Stimulated activated CD4-positive, alpha-beta T cell treated with anti-CD3 and anti-CD28 coated beads, Interleukin-2, amount 100 ng/mL, for 24 hours (primary cell): Measurements from ENCODE around the gene TMEM38A.
A peak's percentile ranks its signal among the peaks of the same experiment; 100 is the strongest.

Experiments used
- DNase-seq, 2 donors: peaks; one replicate each; pipeline ENCODE4 v3.0.0-alpha.2; 2020

The TMEM38A gene, protein sequence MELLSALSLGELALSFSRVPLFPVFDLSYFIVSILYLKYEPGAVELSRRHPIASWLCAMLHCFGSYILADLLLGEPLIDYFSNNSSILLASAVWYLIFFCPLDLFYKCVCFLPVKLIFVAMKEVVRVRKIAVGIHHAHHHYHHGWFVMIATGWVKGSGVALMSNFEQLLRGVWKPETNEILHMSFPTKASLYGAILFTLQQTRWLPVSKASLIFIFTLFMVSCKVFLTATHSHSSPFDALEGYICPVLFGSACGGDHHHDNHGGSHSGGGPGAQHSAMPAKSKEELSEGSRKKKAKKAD

DNA sequence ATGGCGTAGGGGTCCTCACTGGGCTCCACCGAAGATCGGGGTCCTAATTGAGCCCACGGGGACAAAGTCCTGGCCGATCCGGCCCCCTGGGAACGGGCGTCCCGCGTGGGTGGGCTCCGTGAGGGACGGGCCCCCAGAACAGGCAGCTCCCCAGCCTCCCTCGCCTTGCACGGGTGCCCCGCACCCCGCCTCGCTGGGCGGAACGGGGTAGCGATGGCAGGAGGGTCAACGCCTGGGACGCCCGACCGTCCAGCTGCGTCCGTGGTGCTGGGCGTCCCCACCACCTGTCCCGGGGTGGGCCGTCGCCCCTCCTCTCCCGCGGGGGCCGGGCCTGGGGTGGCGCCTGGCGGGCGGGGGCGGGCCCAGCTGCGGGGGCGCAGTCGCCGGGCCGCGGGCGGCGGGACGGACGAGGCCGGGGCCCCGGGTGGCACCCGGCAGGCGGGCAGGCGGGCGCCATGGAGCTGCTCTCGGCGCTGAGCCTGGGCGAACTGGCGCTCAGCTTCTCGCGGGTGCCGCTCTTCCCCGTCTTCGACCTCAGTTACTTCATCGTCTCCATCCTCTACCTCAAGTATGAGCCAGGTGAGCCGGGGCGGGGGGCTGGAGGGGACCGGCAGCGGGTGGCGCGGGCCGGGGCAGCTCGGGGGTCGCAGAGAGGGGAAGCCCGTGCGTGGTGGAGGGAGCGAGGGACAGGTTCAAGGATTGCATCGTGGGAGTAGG lies at the start of gene TMEM38A:
Gene TMEM38A (plus strand): TSS at position 377 of the 717 bp plus-strand sequence. CDS start 79 bp downstream, at position 456.
- peak; percentile 35 to 44 for DNase-seq

DNA sequence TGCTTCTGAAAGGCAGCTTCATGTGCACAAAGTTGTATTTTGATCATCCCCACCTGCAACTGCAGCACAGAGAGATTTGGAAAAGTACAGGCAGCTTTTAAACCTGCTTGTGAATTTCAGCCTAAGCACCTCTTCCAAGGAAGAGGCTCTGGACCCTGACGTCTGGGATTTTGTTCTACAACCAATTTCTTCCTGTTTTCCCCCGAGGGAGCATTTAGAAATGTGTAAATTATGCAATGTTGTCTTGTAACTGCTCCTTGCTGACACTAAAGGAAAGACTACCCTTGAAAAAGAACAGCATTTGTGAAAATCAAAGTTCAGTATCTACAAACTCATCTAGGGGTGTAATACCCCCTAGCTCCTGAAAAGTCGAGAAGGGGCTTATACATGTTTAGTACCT lies 48.3 kb upstream of the TMEM38A start:
- DNase-seq: no peak

DNA sequence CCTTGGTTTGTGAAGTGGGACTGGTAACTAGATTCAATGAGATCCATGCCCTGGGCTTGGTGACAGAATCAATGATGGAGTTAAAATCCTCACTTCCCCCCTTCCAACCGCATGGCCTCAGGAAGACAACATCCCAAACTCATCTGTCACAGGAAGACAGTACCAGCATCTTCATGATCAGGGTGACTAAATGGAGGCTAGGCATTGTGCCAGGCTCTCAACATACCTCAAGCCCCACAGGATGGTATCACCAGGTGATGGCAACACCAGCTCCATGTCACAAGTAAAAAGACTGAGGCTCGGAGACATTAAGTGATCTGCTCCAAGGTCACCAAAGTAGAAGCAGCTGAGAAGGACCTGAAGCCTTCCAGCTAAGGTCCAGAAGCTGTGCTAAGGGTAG lies 47.1 kb upstream of the TMEM38A start:
- no peak for DNase-seq

DNA sequence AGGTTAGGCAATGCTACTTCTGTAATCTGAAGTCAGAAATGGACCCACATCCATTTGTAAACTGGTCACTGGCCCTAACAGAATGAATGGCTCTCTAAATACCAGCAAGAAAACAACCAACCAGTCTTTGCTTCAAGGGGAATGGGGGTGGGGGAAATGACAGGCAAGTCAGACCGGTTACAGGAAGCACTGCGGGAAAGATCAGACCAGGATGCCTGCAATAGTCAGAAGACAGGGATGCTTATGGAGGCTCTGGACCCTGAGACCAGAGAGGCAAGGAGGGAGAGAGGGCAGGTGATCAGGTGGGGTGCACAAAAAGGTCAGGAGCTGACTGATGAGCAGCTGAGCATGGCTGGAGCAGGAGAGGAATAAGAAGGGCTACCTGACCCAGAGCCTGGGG lies 46.0 kb upstream of the TMEM38A start:
- no peak for DNase-seq

DNA sequence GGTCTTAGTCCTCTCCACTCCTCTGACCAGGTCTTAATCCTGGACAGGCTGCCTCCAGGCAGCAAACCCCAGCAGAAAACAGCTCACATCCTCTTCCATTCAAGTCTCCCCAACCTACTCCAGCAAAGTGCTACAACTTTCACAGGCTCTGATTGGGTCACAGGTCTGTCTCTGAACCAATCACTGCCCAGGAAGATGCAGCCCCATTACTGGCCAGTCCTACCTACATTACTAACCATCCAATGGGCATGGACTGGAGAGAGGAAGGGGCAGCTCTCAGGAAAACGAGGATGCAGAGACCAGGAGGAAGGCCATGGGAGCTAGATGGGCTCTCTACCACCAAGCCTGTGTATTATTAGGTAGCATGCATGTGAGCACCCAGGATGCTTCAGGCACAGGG lies 45.1 kb upstream of the TMEM38A start:
- DNase-seq: no peak

DNA sequence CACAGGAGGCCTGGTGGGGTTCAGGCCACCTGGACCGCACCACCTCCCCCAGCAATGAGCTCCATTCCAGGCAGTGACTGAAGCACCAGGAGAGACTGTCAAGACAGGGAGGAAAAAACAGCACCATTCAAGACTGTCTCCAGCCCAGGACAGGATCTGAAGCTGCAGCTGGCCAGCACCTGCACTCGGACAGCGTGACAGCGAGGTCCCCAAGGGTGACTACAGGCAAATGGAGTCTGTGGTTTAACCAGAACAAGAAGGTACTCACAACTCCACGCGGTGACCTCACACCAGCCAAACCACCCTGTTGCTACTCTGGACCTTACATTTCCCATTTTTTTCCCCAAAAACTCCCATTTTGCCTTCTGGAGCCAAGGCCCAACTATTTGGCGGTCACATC lies 42.7 kb upstream of the TMEM38A start:
- no peak for DNase-seq

DNA sequence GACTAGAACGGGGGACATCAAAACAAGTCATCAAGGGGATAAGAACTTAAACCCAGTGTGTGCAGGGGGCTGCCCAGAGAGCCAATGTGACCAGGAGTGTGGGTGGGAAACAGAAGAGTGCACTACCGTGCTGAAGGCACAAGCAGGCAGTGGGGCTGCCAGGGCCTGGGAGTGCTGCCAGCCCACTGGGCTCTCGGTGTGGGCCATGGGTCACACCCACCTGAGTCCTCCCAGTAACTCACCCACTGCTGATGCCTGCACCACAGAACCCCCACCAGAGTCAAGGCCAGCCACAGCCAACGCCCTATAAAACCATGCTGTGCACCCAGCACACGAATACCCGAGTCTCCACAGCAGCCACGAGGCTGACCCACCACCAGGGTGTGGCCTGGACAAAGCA lies 41.5 kb upstream of the TMEM38A start:
- DNase-seq: no peak

DNA sequence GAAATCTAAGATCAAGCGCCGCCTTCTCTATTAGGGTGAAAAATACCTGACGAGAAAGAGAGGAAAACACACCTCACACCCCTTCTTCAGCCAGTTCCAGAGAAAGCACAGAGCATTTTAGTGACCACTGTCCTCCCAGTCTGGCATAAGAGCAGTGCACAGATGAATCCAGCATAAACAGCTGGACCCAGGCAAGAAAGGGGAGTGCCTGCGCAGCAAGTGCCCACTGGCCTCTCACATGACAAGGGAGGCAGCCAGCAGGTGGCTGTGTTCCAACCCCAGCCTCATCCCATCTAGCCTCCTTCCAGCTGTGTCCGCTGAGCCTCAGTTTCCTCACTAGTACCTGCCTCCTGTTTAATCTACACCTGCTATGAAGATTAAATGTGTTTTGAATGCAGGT lies 40.9 kb upstream of the TMEM38A start:
- no peak for DNase-seq

DNA sequence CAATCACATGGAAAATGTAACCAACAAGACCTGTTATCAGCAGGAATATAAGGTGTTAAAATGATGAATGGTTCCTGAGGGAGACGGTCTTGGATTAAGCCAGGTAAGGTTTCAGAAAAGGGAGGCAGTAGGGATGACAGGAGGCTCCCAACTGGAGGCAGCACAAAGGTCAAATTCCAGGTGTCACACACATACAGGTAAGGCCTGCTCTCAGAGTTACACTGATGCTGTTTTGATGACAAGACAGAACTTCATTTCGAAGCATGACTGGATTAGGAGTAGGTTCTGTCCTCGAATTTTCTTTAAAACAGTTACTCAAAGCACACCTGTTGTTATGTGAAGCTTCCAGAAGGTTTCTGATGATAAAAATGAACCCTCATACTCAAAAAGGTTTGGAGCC lies 40.4 kb upstream of the TMEM38A start:
- DNase-seq: no peak

DNA sequence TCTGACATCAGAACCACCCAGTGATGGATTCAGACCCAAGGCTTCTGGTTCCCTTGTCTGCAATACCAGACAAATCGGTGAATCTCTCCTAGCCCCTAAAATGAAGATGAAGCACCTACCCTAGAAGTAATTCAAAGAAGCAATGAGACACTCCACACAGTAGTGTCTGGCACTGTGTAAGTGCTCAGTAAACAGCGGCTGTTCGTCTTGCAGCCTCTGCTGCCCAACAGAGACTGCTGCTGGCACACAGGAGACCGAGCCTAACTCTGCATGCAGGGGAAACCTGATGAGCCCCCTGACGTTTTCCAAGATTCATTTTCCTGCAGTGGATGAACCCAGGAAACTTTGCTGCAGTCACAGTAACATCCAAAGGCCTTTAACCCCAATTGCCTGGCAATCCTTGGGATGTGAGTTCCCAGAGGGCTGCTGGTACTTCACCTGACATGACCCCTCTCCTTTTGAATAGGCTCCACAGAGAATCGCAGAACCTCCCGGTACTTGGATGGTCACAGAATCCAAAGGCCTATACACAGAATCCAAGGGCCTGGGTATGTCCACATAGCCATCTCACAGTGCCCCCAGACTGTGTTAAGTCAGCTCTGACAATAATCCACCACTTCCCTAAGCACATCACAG lies 39.7 kb upstream of the TMEM38A start:
- no peak for DNase-seq

DNA sequence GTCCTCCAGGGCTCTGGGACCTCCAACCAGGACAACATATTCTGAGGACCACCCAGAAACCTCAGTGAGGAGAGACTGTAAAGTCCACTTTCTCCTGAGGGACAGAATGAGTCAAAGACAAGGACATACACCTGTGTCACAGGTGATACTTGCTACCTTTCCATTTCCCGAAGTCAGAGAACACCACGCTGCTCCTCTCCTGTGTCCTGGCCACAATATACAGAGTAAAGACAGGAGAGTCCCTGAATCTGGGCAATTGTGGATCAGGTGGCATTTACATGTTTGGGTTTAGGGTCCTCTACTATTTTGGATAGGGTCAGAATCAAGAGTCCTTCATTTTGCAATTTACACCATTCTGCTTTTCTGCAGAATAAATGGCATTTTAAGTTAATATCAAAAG lies 37.9 kb upstream of the TMEM38A start:
- no peak for DNase-seq

DNA sequence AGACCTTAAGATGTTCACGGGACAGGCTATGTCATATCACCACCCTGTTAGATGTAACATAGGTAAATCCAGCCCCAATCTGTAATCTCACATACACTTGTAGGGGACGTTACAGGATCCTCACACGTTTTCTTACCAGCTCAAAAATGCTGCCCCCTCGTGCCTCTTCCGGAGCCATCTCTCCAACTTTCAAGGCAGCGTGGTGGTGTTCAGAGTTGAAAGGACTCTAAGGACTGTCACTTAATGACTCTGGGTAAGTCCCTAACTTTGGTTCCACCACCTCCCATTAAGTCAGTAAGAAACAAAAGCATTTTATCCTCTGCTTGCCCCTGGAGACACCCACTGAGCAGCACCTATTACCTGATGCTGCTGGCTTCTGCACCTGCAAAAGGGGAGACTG lies 37.4 kb upstream of the TMEM38A start:
- DNase-seq: no peak

DNA sequence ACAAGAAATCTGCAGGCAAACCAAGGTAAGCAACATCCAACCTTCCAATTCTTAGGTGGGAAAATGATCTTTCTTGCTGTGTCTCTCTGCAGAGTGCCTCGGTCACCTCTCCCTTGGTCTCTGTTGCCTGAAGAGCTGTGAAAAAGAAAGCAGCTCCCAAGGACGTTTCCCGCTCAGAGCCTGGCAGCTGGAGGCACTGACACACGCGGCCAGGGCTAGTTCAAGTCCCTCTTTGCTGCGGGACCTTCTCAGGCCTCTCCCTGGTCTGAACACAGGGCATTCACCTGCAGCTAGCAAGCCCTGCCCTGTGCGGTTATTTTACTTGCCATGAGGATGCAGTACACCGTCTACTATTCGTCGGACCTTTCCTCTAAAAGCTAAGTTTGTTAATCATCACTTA lies 36.7 kb upstream of the TMEM38A start:
- no peak for DNase-seq

DNA sequence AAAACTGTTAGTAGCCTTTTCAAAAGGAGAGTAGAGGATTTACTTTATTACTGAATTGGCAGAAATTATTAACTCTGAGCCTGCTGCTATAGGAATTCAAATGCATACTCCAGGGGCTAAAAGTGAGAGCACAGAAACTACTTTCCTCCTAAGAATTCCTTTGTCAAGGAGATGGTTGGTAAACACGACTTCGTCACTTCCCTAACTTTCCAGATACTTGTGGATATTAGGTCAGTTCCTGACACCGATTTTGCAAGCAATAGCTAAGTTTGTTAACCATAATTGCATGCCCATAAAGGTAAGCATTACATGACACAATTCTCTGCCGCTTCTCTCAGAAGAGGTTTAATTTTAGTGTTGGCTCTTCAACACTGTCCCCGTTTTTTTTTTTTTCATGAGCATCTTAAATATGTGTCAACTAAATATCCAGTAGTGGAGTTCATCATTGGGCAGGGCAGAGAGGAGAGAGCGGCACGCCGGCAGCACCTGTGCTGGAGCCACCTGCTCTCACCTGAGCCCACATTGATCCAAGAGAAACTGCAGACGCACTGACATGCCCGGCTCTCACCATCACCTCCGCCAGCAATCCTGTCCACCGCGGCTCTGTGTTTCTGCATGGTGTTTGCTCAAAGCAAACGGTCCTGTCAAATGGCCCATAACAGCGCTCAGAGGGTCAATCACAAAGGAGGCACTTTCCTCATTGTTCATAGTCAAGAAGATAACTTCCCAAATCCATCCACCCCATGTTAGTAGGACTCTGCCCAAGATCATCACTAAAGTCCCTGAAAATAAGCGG lies 35.6 kb upstream of the TMEM38A start:
- no peak for DNase-seq

DNA sequence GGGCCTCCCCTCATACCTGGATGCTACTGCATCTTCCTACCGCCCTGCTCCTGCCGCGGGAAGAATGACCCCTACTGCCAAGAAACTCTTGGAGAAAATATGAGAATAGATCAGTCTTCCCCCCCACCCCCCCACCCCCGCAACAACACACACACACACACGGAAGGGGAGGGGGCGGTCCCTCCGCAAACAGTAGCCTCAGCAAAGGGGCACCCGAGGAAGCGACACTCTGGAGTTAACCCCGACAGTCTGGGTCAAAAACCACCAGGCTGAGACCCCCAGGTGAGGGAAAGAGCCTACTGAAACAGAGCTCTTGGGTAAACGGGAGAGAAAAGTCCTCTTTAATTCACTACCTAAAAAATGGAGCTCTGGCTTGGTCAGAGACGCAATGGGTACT lies 34.1 kb upstream of the TMEM38A start:
- DNase-seq: peak; percentile 28 to 30

DNA sequence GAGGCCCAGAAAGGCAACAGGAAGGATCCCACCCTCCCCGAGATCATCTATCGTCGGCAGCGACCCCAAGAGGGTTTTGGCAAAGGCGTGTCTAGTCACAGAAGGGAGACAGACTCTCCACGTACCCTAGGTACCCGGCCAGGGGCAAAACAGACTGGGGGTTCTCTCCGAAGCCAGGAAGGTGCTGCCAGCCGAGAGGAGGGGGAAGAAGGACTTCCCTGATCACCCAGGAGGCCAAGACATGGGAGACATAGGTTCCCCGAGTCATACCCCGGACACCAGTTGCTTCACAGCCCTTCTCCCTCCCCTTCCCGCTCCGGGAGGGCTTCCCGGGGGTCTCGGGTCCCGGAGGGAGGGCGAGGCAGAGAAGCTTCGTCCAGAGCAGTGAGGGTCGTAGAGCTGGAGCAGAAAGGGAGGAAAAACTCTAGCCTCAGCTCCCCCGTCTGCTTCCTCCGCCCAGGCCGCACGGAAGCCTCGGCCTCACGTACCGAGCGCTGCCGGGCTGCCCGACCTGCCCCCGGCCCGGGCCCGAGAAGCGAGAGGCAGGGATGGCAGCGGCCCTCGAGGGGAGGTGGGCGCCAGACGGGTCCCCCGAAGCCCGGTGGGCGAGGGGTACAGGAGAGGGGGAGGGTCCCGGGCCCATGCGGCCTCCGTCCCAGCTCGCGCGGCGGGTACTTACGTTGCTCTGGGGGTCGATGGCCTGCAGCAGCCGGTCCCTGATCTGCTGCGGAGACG lies 33.6 kb upstream of the TMEM38A start:
- DNase-seq: peak; percentile 10 to 25

DNA sequence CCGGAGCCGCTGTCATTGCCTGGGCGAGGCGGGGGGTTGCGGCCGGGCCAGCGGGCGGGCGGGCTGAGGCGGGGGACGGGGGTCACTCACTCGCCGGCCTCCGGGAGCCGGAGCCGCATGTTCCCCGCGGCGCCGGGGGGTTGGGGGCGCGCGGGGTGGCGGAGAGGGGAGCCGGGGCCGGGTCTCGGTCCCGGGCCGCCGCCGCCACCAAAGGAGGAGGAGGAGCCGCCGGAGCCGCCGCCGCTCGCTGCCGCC lies 33.1 kb upstream of the TMEM38A start:
- DNase-seq: peak in 1 of 2 donors; percentile 20

DNA sequence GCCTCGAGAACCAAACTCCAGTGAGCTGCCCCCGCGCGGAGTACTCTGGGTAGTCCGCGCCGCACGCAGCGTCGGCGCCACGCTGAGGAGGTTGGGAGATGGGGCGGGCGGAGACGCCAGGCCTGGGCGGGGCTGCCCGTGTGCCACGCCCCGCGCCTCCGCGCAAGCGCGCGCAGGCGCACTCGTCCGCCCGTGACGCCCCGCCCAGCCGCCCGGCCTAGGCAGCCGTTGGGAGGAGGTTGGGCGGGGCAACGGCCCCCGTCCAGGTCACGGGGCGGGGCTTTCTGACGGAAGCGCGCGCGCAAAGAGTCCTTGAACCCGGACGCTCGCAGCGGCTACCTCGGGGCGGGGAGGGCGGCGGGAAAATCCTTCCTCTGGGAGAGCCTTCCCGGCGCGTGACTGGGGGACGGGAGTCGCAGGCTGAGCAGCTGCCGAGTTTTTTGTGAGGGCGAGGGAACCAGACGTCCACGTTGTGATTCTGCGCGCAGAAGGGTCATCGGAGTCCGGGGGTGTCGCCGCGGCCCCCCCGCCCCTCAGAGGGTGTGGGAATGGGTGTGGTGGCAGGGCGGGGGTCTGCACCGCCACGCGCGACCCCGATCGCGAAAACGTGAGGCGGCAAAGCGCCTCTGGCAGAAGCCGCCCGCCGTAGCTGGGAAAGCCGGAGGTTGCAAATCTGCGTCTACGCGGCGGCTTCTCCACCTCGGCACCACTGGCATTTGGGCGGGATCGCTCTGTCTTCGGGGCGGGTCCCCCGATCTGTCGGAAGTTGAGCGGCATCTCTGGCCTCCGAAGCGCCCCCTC lies 32.6 kb upstream of the TMEM38A start, which contains the start of gene MED26:
Gene MED26 (minus strand): TSS at position 22 of the 801 bp plus-strand sequence. CDS start 261 bp downstream, outside the sequence.
- DNase-seq: peak; percentile 95 to 97

DNA sequence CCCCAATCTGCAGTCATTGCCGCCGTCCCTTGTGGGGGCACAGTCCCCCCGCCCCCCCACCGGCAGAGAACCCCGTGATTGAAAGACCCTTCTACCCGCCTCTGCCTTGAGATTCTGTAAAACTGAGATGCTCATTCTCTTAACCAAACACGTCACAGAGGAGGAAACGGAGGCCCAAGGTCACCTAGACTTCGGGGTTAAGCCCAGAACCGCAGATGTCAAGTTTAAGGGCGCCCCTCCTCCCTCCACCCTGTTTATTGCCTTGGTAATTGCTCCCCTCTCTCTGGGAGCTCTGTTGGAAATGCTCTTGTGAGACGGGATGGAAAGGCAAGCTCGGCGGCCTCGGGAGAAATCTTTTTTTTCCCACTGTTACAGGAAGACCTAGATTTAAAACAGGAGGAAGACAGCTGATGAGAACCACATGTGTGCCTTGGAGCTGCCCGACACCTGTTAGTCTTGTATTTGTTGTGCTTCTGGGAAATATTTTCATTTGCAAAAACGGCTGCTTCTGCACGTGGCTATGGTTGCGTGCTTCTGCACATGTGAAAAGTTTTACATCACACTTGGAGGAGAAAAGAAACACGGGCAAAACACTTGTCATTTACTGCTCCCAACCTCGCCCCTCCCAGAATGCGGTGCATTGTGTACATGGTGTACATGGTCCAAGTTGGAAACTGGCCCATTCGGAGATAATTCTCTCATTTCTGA lies 31.8 kb upstream of the TMEM38A start:
- peak in 1 of 2 donors; percentile 7 for DNase-seq

DNA sequence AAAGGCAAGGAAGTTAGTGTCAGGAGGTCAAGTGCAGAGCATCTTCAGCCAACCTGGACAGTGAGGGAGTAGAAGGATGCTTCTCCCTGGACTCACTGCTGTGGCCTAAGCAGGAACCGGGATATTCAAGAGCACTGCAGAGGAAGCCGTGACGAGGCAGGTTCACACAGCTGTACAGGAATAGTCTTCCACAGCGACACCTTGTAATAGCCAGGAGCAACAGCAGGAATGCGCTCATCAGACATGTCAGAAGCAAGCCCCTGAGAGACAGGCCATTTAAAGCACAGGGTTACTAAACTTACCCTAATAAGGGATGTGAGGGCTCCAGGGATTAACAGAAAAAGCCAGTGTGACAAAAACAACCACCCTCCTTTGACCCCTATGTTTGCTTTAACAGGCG lies 29.5 kb upstream of the TMEM38A start:
- DNase-seq: no peak

DNA sequence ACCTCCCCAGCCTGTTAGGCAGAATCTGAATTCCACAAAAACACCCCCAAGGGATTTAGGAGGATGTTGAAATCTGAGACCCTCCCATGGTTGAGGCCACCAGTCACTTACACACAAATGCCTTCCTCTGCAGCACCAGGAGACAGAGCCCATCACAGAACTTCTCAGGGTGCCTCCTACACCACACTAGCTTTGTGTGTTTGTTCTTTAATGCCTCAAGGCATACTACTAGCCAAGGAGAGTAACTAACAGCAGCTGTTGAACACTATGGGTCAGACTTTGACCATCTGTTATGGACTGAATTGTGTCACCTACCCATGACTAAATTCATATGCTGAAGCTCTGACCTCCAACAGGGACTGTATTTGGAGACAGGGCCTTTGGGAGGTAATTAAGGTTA lies 23.4 kb upstream of the TMEM38A start:
- DNase-seq: no peak
